ENCODE data around the gene IL1F10.

IL1F10 gene

GRCh38 chr2:113084249-113085000, 16.7 kb downstream of the IL1F10 start:
- no peak for TF ChIP-seq CTCF (IDR thresholded peaks at IDR 0.05)
- H3K27me3 Mint-ChIP-seq (ENCODE audit: low read depth, poor library complexity) = peaks cover 47% of the 10 kb centered on the region
- H3K27ac Mint-ChIP-seq = no peak overlapping the region
- H3K4me3 Mint-ChIP-seq = no peak overlapping the region
- H3K36me3 Mint-ChIP-seq (ENCODE audit: low read depth) = no peaks in the 10 kb centered on the region
- H3K9me3 Mint-ChIP-seq = no peaks in the 10 kb centered on the region
- no peak for DNase-seq
- no peaks in the 10 kb centered on the region for H3K4me1 Mint-ChIP-seq

GRCh38 chr2:113085542-113085941, 17.8 kb downstream of the IL1F10 start:
- H3K4me3 Mint-ChIP-seq = no peak overlapping the region
- no peak for DNase-seq
- H3K9me3 Mint-ChIP-seq = no peaks in the 10 kb centered on the region
- TF ChIP-seq CTCF (IDR thresholded peaks at IDR 0.05) = no peak
- no peaks in the 10 kb centered on the region for H3K4me1 Mint-ChIP-seq
- no peak overlapping the region for H3K27ac Mint-ChIP-seq
- H3K27me3 Mint-ChIP-seq (ENCODE audit: low read depth, poor library complexity) = peaks cover 41% of the 10 kb centered on the region
- H3K36me3 Mint-ChIP-seq (ENCODE audit: low read depth) = no peaks in the 10 kb centered on the region

- H3K27me3 Mint-ChIP-seq (ENCODE audit: low read depth, poor library complexity) = peaks cover 16% of the 10 kb centered on the region
- no peak overlapping the region for H3K27ac Mint-ChIP-seq
- TF ChIP-seq CTCF (IDR thresholded peaks at IDR 0.05) = no peak
- H3K9me3 Mint-ChIP-seq = no peaks in the 10 kb centered on the region
- no peaks in the 10 kb centered on the region for H3K4me1 Mint-ChIP-seq
- no peak for DNase-seq
- H3K4me3 Mint-ChIP-seq = no peak overlapping the region
- H3K36me3 Mint-ChIP-seq (ENCODE audit: low read depth) = no peaks in the 10 kb centered on the region
Measured at GRCh38 chr2:113088213-113088992, 20.6 kb downstream of the IL1F10 start.

- H3K4me1 Mint-ChIP-seq = no peaks in the 10 kb centered on the region
- no peak for TF ChIP-seq CTCF (IDR thresholded peaks at IDR 0.05)
- peaks cover 2% of the 10 kb centered on the region for H3K9me3 Mint-ChIP-seq
- no peak overlapping the region for H3K4me3 Mint-ChIP-seq
- no peak overlapping the region for H3K27ac Mint-ChIP-seq
- H3K27me3 Mint-ChIP-seq (ENCODE audit: low read depth, poor library complexity) = peaks cover 15% of the 10 kb centered on the region
- DNase-seq = no peak
- H3K36me3 Mint-ChIP-seq (ENCODE audit: low read depth) = no peaks in the 10 kb centered on the region
Measured at GRCh38 chr2:113089916-113090315, 22.1 kb downstream of the IL1F10 start.

GRCh38 chr2:113091231-113091896, 23.6 kb downstream of the IL1F10 start:
- no peaks in the 10 kb centered on the region for H3K4me1 Mint-ChIP-seq
- peaks cover 15% of the 10 kb centered on the region for H3K27me3 Mint-ChIP-seq (ENCODE audit: low read depth, poor library complexity)
- H3K9me3 Mint-ChIP-seq = peaks cover 9% of the 10 kb centered on the region
- no peak overlapping the region for H3K27ac Mint-ChIP-seq
- TF ChIP-seq CTCF (IDR thresholded peaks at IDR 0.05) = no peak
- H3K4me3 Mint-ChIP-seq = no peak overlapping the region
- no peak for DNase-seq
- no peaks in the 10 kb centered on the region for H3K36me3 Mint-ChIP-seq (ENCODE audit: low read depth)

All from nephron progenitor cell (in vitro differentiated cells).